ENCODE measurements around the gene TEX54. TPM values are rescaled to one million over a fixed set of nuclear protein-coding genes. Genes with fewer than 3 reads are reported as not detected.

Gene TEX54
- total and polyA plus RNA-seq, 2 of the 13 experiments (the other 11 are each of a cell fraction or from before 2014, with no cell fraction given) = not detected

- TF ChIP-seq TCF12 (IDR thresholded peaks at IDR 0.05) (no peak), TCF12 (CRISPR knock-in tag; IDR thresholded peaks at IDR 0.05) (peak; percentile 63; the same call in 1 of the 2 replicates), MAFF (IDR thresholded peaks at IDR 0.05; ENCODE audit: low read depth, low read length) (no peak), ZNF160 (CRISPR knock-in tag; IDR thresholded peaks at IDR 0.05) (no peak; the same call in 1 of the 2 replicates), MIER2 (CRISPR knock-in tag; IDR thresholded peaks at IDR 0.05) (peak; percentile 78; the same call in 1 of the 2 replicates), AGO2 (optimal IDR thresholded peaks at IDR 0.05; ENCODE audit: low read depth, low read length) (peak; percentile 88), ATAD3A (CRISPR knock-in tag; IDR thresholded peaks at IDR 0.05) (0 out of 2 replicates have a peak, but pooled peaks have one; percentile 75), ZBTB34 (CRISPR knock-in tag; IDR thresholded peaks at IDR 0.05) (no peak), ZFP36L2 (CRISPR knock-in tag; IDR thresholded peaks at IDR 0.05) (no peak), PITX1 (CRISPR knock-in tag; IDR thresholded peaks at IDR 0.05) (peak; percentile 75), ZNF318 (CRISPR knock-in tag; IDR thresholded peaks at IDR 0.05) (peak; percentile 79; the same call in 1 of the 2 replicates), RXRB (CRISPR knock-in tag; IDR thresholded peaks at IDR 0.05; ENCODE audit: borderline replicate concordance) (peak; percentile 76; the same call in 1 of the 2 replicates), YEATS4 (CRISPR knock-in tag; IDR thresholded peaks at IDR 0.05; ENCODE audit: borderline replicate concordance) (peak; percentile 98), ZFYVE20 (CRISPR knock-in tag; IDR thresholded peaks at IDR 0.05; ENCODE audit: borderline replicate concordance, low read depth) (no peak), BRF2 (CRISPR knock-in tag; IDR thresholded peaks at IDR 0.05) (peak; percentile 76; the same call in 1 of the 2 replicates), ZNF576 (CRISPR knock-in tag; IDR thresholded peaks at IDR 0.05) (0 out of 2 replicates have a peak, but pooled peaks have one; percentile 37), ZNF879 (CRISPR knock-in tag; IDR thresholded peaks at IDR 0.05) (no peak), ARID2 (CRISPR knock-in tag; IDR thresholded peaks at IDR 0.05; ENCODE audit: borderline replicate concordance) (0 out of 2 replicates have a peak, but pooled peaks have one; percentile 18)
Measured at GRCh38 chr11:62839050-62839945, 6.7 kb upstream of the TEX54 start, which contains the start of gene WDR74 (continued).
